Loucy (cell line): ENCODE measurements around the gene CCDC63.

Source experiments
- H2AFZ ChIP-seq: fragments of 200-600 bp; sonication (generic); 2 replicates; pipeline ENCODE4 v1.6.0; 2016; ENCODE audit warnings: antibody characterized with exemption, mild to moderate bottlenecking, low read length, moderate library complexity
- H3F3A ChIP-seq: fragments of 200-600 bp; 2 replicates; pipeline ENCODE4 v1.6.0; 2016; ENCODE audit warnings: antibody characterized with exemption, low read depth, mild to moderate bottlenecking
- H3K27me3 ChIP-seq: fragments of 200-600 bp; sonication (generic); 2 replicates; pipeline ENCODE4 v1.6.1; 2014; ENCODE audit warnings: low read length, mild to moderate bottlenecking; ENCODE audit not compliant: insufficient read depth, poor library complexity, severe bottlenecking
- H3K36me3 ChIP-seq: fragments of 200-600 bp; sonication (generic); 2 replicates; pipeline ENCODE4 v1.6.1; 2016; ENCODE audit warnings: low read length; ENCODE audit not compliant: insufficient read depth
- H3K4me1 ChIP-seq: fragments of 200-600 bp; sonication (generic); 2 replicates; pipeline ENCODE4 v1.5.1; 2014; ENCODE audit warnings: low read length, mild to moderate bottlenecking; ENCODE audit not compliant: insufficient read depth, poor library complexity, severe bottlenecking
- H3K4me2 ChIP-seq: fragments of 200-600 bp; sonication (generic); 2 replicates; pipeline ENCODE4 v1.6.0; 2014; ENCODE audit warnings: antibody characterized with exemption, low read length, low read depth, mild to moderate bottlenecking; ENCODE audit not compliant: poor library complexity, severe bottlenecking
- H3K4me3 ChIP-seq: fragments of 200-600 bp; sonication (generic); 2 replicates; pipeline ENCODE4 v1.5.1; 2014; ENCODE audit warnings: low read length, mild to moderate bottlenecking, mixed read lengths; ENCODE audit not compliant: poor library complexity, severe bottlenecking
- H3K79me2 ChIP-seq: fragments of 200-600 bp; sonication (generic); 2 replicates; pipeline ENCODE4 v1.6.1; 2014; ENCODE audit warnings: low read length; ENCODE audit not compliant: insufficient read depth
- H3K9ac ChIP-seq: fragments of 200-600 bp; sonication (generic); 2 replicates; pipeline ENCODE4 v1.6.0; 2014; ENCODE audit warnings: mild to moderate bottlenecking, low read depth, low read length, moderate library complexity; ENCODE audit not compliant: poor library complexity, severe bottlenecking
- H3K9me2 ChIP-seq: fragments of 200-600 bp; sonication (generic); replicated peaks from 2 replicates; pipeline ENCODE4 v1.6.1; 2016; ENCODE audit warnings: low read depth, low read length, mixed read lengths
- H3K9me3 ChIP-seq: fragments of 200-600 bp; sonication (generic); 2 replicates; pipeline ENCODE4 v1.6.1; 2014; ENCODE audit warnings: mild to moderate bottlenecking, antibody characterized with exemption, low read length, low read depth; ENCODE audit not compliant: insufficient read depth
- H4K20me1 ChIP-seq: fragments of 200-600 bp; sonication (generic); 2 replicates; pipeline ENCODE4 v1.6.0; 2014; ENCODE audit warnings: antibody characterized with exemption, low read length, mild to moderate bottlenecking; ENCODE audit not compliant: insufficient read depth, poor library complexity, severe bottlenecking
- CTCF ChIP-seq: fragments of 200-600 bp; sonication (generic); conservative IDR thresholded peaks from 2 replicates; pipeline ENCODE4 v1.5.1; 2014; ENCODE audit warnings: mild to moderate bottlenecking, antibody characterized with exemption, low read length
- EZH2phosphoT487 ChIP-seq: fragments of 200-600 bp; IDR thresholded peaks from 2 replicates; pipeline ENCODE4 v1.6.1; 2018; ENCODE audit warnings: antibody characterized with exemption, mild to moderate bottlenecking, moderate library complexity, borderline replicate concordance

CCDC63 gene

GRCh38 chr12:110804406-110804805 is 42.4 kb upstream of the CCDC63 start:
- TF ChIP-seq CTCF (no peak), EZH2phosphoT487 (no peak)
- no peak overlapping the region for H3K9ac ChIP-seq
- no peaks in the 10 kb centered on the region for H3K4me1 ChIP-seq
- H3F3A ChIP-seq: no peaks in the 10 kb centered on the region
- H3K27me3 ChIP-seq: no peaks in the 10 kb centered on the region
- H3K36me3 ChIP-seq: no peaks in the 10 kb centered on the region
- H3K9me3 ChIP-seq: no peaks in the 10 kb centered on the region; the same call in 1 of the 2 replicates
- no peaks in the 10 kb centered on the region for H4K20me1 ChIP-seq
- H3K79me2 ChIP-seq: no peaks in the 10 kb centered on the region
- H3K4me3 ChIP-seq: no peak overlapping the region
- H2AFZ ChIP-seq: no peak overlapping the region
- no peak overlapping the region for H3K4me2 ChIP-seq
- H3K9me2 ChIP-seq: no peaks in the 10 kb centered on the region

- Histone ChIP-seq H3F3A (no peaks in the 10 kb centered on the region), H3K9ac (no peak overlapping the region), H3K4me3 (no peak overlapping the region), H3K4me1 (no peaks in the 10 kb centered on the region), H3K9me2 (no peaks in the 10 kb centered on the region), H3K4me2 (no peak overlapping the region), H2AFZ (no peak overlapping the region), H3K36me3 (no peaks in the 10 kb centered on the region), H3K79me2 (no peaks in the 10 kb centered on the region), H3K9me3 (no peaks in the 10 kb centered on the region; the same call in 1 of the 2 replicates), H3K27me3 (no peaks in the 10 kb centered on the region), H4K20me1 (no peaks in the 10 kb centered on the region)
- TF ChIP-seq CTCF (no peak), EZH2phosphoT487 (no peak)
Measured at GRCh38 chr12:110807640-110808039, 39.1 kb upstream of the CCDC63 start.

GRCh38 chr12:110809149-110809548 is 37.6 kb upstream of the CCDC63 start:
- Histone ChIP-seq H3K36me3 (no peaks in the 10 kb centered on the region), H3K4me3 (no peak overlapping the region), H2AFZ (no peak overlapping the region), H3F3A (no peaks in the 10 kb centered on the region), H4K20me1 (no peaks in the 10 kb centered on the region), H3K9ac (no peak overlapping the region), H3K4me1 (no peaks in the 10 kb centered on the region), H3K27me3 (no peaks in the 10 kb centered on the region), H3K79me2 (no peaks in the 10 kb centered on the region), H3K4me2 (no peak overlapping the region), H3K9me3 (no peaks in the 10 kb centered on the region; the same call in 1 of the 2 replicates), H3K9me2 (no peaks in the 10 kb centered on the region)
- TF ChIP-seq EZH2phosphoT487 (no peak), CTCF (no peak)
